ENCODE measurements around the gene HECA.

DNA sequence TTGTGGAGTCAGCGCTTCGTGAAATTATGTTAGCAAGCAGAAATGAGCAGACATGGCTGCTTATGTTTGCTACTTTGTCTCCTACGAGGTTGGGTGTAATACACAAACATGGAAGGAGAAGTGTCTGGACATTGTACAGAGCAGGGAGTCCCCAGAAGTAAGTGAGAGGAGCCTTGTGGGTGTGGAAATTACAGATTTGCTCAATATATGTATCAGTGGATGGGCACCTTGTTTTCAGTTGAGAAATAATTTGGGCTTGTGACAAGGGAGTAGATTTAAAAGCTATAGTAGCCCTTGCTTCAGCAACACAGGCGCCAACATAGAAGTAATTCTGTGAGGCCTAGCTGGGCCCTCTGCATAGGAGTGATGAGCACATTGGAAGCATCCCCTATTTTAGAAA is 49.2 kb downstream of the HECA start:
- TF ChIP-seq CTCF (IDR thresholded peaks at IDR 0.05) (no peak), NR2C2 (CRISPR knock-in tag; IDR thresholded peaks at IDR 0.05) (no peak)
